ENCODE results near the gene KIRREL2.

KIRREL2 gene

GRCh38 chr19:35845215-35846037 is 11.3 kb upstream of the KIRREL2 start:
- DNase-seq: no peak

GRCh38 chr19:35846038-35846668 is 10.6 kb upstream of the KIRREL2 start:
- DNase-seq: peak in 1 of 2 donors; percentile 6

GRCh38 chr19:35847911-35848310 is 8.8 kb upstream of the KIRREL2 start:
- DNase-seq: no peak

- no peak for DNase-seq
Measured at GRCh38 chr19:35848486-35848885, 8.2 kb upstream of the KIRREL2 start.

GRCh38 chr19:35848919-35849505 is 7.7 kb upstream of the KIRREL2 start:
- DNase-seq: no peak

- DNase-seq: no peak
Measured at GRCh38 chr19:35851213-35852028, 5.3 kb upstream of the KIRREL2 start.

GRCh38 chr19:35852029-35852780 is 4.5 kb upstream of the KIRREL2 start, which contains the start of gene NPHS1:
Gene NPHS1 (minus strand): TSS chr19:35852504. CDS start chr19:35851837, 667 bp downstream.
- DNase-seq: no peak

GRCh38 chr19:35853038-35853756 is 3.5 kb upstream of the KIRREL2 start:
- DNase-seq: no peak

- DNase-seq: no peak
Measured at GRCh38 chr19:35858311-35858710, 1.6 kb downstream of the KIRREL2 start.

- DNase-seq: no peak
Measured at GRCh38 chr19:35859414-35859813, 2.7 kb downstream of the KIRREL2 start.

GRCh38 chr19:35860436-35860817 is 3.7 kb downstream of the KIRREL2 start:
- DNase-seq: no peak

GRCh38 chr19:35860818-35861639 is 4.3 kb downstream of the KIRREL2 start:
- DNase-seq: no peak

- DNase-seq: no peak
Measured at GRCh38 chr19:35861640-35862160, 5.0 kb downstream of the KIRREL2 start.

GRCh38 chr19:35862528-35862927 is 5.8 kb downstream of the KIRREL2 start:
- DNase-seq: no peak

GRCh38 chr19:35863018-35863417 is 6.3 kb downstream of the KIRREL2 start:
- DNase-seq: no peak

GRCh38 chr19:35868172-35868822 is 11.6 kb downstream of the KIRREL2 start, which contains the start of gene APLP1:
Gene APLP1 (plus strand): TSS chr19:35868574. CDS start chr19:35868637, 63 bp downstream.
- peak; percentile 87 to 94 for DNase-seq

GRCh38 chr19:35868823-35869326 is 12.2 kb downstream of the KIRREL2 start:
- no peak for DNase-seq

GRCh38 chr19:35869327-35870123 is 12.8 kb downstream of the KIRREL2 start:
- peak; percentile 72 to 83 for DNase-seq
